IMR-90 (cell line): ENCODE results near the gene CAMK2D. TPM values are rescaled to one million over a fixed set of nuclear protein-coding genes. Genes with fewer than 3 reads are reported as not detected.

Experiments used
- ATAC-seq: fragments of 200-7000 bp; cut with Tn5 transposase; 2 replicates; pipeline ENCODE4 v1.9.1; 2020; ENCODE audit warnings: low read depth, mild to moderate bottlenecking, moderate library complexity
- BruUV-seq: library from RNA; stranded (reverse); fragments of 400-500 nt; replicated peaks from 2 replicates; lab custom pipeline; 2021; lab: Mats Ljungman, UMichigan
- CTCF ChIA-PET: fragments of 300-600 bp; formaldehyde crosslinking; extraction: SDS; loops from one replicate; lab custom pipeline; 2021; ENCODE audit warnings: antibody characterized with exemption; lab: Yijun Ruan, JAX
- POLR2A ChIA-PET: fragments of 300-600 bp; sonication (Branson Sonifier 250); formaldehyde crosslinking; loops from one replicate; lab custom pipeline; 2022; ENCODE audit warnings: antibody characterized with exemption; ENCODE audit not compliant: unreplicated experiment; lab: Charles Lee
- DNase-seq: peaks from one replicate; pipeline ENCODE4 v3.0.0; 2013
- H2AFZ ChIP-seq: replicated peaks from 2 replicates; pipeline ENCODE3; 2013; ENCODE audit warnings: low read length, mild to moderate bottlenecking; ENCODE audit not compliant: poor library complexity
- H2AK5ac ChIP-seq: 2 replicates; pipeline ENCODE4 v1.6.1; 2013; ENCODE audit warnings: low read depth, low read length, inconsistent platforms
- H2AK9ac ChIP-seq: replicated peaks from 2 replicates; pipeline ENCODE3; 2013; ENCODE audit warnings: mild to moderate bottlenecking, low read depth, low read length, moderate library complexity; ENCODE audit not compliant: poor library complexity
- H2BK120ac ChIP-seq: 2 replicates; pipeline ENCODE4 v1.6.1; 2013; ENCODE audit warnings: low read depth, low read length, inconsistent platforms
- H2BK15ac ChIP-seq: 3 replicates; pipeline ENCODE4 v1.6.1; 2013; ENCODE audit warnings: low read depth, low read length, inconsistent platforms
- H2BK20ac ChIP-seq: 2 replicates; pipeline ENCODE4 v1.6.1; 2013; ENCODE audit warnings: low read depth, mild to moderate bottlenecking, inconsistent platforms, low read length, moderate library complexity
- H2BK5ac ChIP-seq: 2 replicates; pipeline ENCODE4 v1.6.1; 2013; ENCODE audit warnings: mild to moderate bottlenecking, low read depth, low read length, inconsistent platforms; ENCODE audit not compliant: poor library complexity, severe bottlenecking
- H3K14ac ChIP-seq: replicated peaks from 2 replicates; pipeline ENCODE4 v1.6.1; 2013; ENCODE audit warnings: low read depth, low read length, inconsistent platforms
- H3K18ac ChIP-seq: 2 replicates; pipeline ENCODE4 v1.6.1; 2013; ENCODE audit warnings: low read depth, low read length, control low read depth
- H3K23ac ChIP-seq: 2 replicates; pipeline ENCODE4 v1.6.1; 2013; ENCODE audit warnings: low read depth, low read length, inconsistent platforms
- H3K27ac ChIP-seq: 2 replicates; pipeline ENCODE4 v1.5.1; 2013; ENCODE audit warnings: mild to moderate bottlenecking, control low read depth, low read length; ENCODE audit not compliant: insufficient read depth
- H3K27me3 ChIP-seq: 2 replicates; pipeline ENCODE4 v1.6.1; 2013; ENCODE audit warnings: low read length; ENCODE audit not compliant: control insufficient read depth, insufficient read depth
- H3K36me3 ChIP-seq: 2 replicates; pipeline ENCODE4 v1.6.1; 2013; ENCODE audit warnings: low read length, mixed read lengths; ENCODE audit not compliant: control insufficient read depth, insufficient read depth
- H3K4ac ChIP-seq: 2 replicates; pipeline ENCODE4 v1.6.1; 2013; ENCODE audit warnings: low read depth, low read length, inconsistent platforms
- H3K4me1 ChIP-seq: 2 replicates; pipeline ENCODE4 v1.6.1; 2013; ENCODE audit warnings: low read length, mixed read lengths; ENCODE audit not compliant: control insufficient read depth, insufficient read depth
- H3K4me2 ChIP-seq: 2 replicates; pipeline ENCODE4 v1.6.1; 2013; ENCODE audit warnings: low read depth, mild to moderate bottlenecking, control low read depth, low read length, moderate library complexity
- H3K4me3 ChIP-seq: 2 replicates; pipeline ENCODE4 v1.5.1; 2013; ENCODE audit warnings: low read depth, mild to moderate bottlenecking, control low read depth, low read length, moderate library complexity; ENCODE audit not compliant: insufficient read depth
- H3K56ac ChIP-seq: 2 replicates; pipeline ENCODE4 v1.6.1; 2013; ENCODE audit warnings: low read length, inconsistent platforms; ENCODE audit not compliant: insufficient read depth; ENCODE audit errors: extremely low read depth
- H3K79me1 ChIP-seq, 2 experiments: 2 replicates each; pipeline ENCODE4 v1.6.1; 2013; ENCODE audit warnings: low read length in 2 of 2, inconsistent platforms in 1 of 2, low read depth in 1 of 2
- H3K9ac ChIP-seq: 2 replicates; pipeline ENCODE4 v1.6.1; 2013; ENCODE audit warnings: low read depth, low read length, control low read depth
- H3K9me1 ChIP-seq: 2 replicates; pipeline ENCODE4 v1.6.1; 2013; ENCODE audit warnings: low read length, inconsistent platforms; ENCODE audit not compliant: insufficient read depth
- H3K9me3 ChIP-seq: 2 replicates; pipeline ENCODE4 v1.6.1; 2013; ENCODE audit warnings: low read length; ENCODE audit not compliant: control insufficient read depth, insufficient read depth
- H4K20me1 ChIP-seq: 2 replicates; pipeline ENCODE4 v1.6.1; 2013; ENCODE audit warnings: low read length, inconsistent platforms; ENCODE audit not compliant: insufficient read depth
- H4K5ac ChIP-seq: 2 replicates; pipeline ENCODE4 v1.6.1; 2013; ENCODE audit warnings: mild to moderate bottlenecking, low read depth, low read length, control low read depth
- H4K8ac ChIP-seq, 2 experiments: 2 replicates each; pipeline ENCODE4 v1.6.1; 2013; ENCODE audit warnings: low read depth in 2 of 2, low read length in 2 of 2, control low read depth in 1 of 2, inconsistent platforms in 1 of 2
- H4K91ac ChIP-seq: 2 replicates; pipeline ENCODE4 v1.6.1; 2013; ENCODE audit warnings: low read depth, low read length, inconsistent platforms; ENCODE audit not compliant: insufficient read depth
- BHLHE40 ChIP-seq: fragments of 150-350 bp; IDR thresholded peaks from 2 replicates; pipeline ENCODE4 v1.6.1; 2016; ENCODE audit warnings: mild to moderate bottlenecking, low read depth, low read length
- CEBPB ChIP-seq: IDR thresholded peaks from 2 replicates; pipeline ENCODE4 v1.6.1; 2012; ENCODE audit warnings: low read depth, low read length, improper control_type of control experiment
- CHD1 ChIP-seq: IDR thresholded peaks from 2 replicates; pipeline ENCODE4 v1.6.1; 2012; ENCODE audit warnings: low read depth, low read length, improper control_type of control experiment
- FOS ChIP-seq: fragments of 150-350 bp; IDR thresholded peaks from 2 replicates; pipeline ENCODE4 v1.6.1; 2016; ENCODE audit warnings: low read depth, low read length
- NFE2L2 ChIP-seq: fragments of 150-350 bp; IDR thresholded peaks from 2 replicates; pipeline ENCODE4 v1.6.1; 2016; ENCODE audit warnings: low read depth, mild to moderate bottlenecking, low read length
- POLR2A ChIP-seq: IDR thresholded peaks from 2 replicates; pipeline ENCODE4 v1.6.1; 2012; ENCODE audit warnings: mild to moderate bottlenecking, low read depth, low read length
- RAD21 ChIP-seq: IDR thresholded peaks from 2 replicates; pipeline ENCODE4 v1.6.1; 2012; ENCODE audit warnings: low read length, improper control_type of control experiment
- RCOR1 ChIP-seq: IDR thresholded peaks from 2 replicates; pipeline ENCODE4 v1.6.1; 2012; ENCODE audit warnings: mild to moderate bottlenecking, low read length, improper control_type of control experiment; ENCODE audit not compliant: insufficient replicate concordance
- WGBS, 2 experiments: methylation state at CpG; one replicate each; pipeline versions ENCODE4 v1.1.5 to v1.1.7; 2013; ENCODE audit warnings: missing lambda C conversion rate in 2 of 2; ENCODE audit not compliant: insufficient read length in 1 of 2; ENCODE audit errors: extremely low coverage in 2 of 2; 5-methylcytosine and 5-hydroxymethylcytosine counted together
- dilution Hi-C: fragments of 300-500 bp; cut with HindIII; formaldehyde crosslinking; loops from one replicate; pipeline ENCODE4 v1.14.3; 2018; ENCODE audit warnings: low sequenced_read_pairs; ENCODE audit not compliant: unreplicated experiment
- in situ Hi-C: fragments of 300-500 bp; cut with MboI; formaldehyde crosslinking; loops from 3 replicates; pipeline ENCODE4 v1.14.3; 2019; ENCODE audit warnings: low sequenced_read_pairs, inconsistent platforms, mixed read lengths
- intact Hi-C: fragments of 100-400 bp; cut with micrococcal nuclease; formaldehyde crosslinking; loops from 2 replicates; pipeline ENCODE4 v1.10.0; 2022
- polyA plus RNA-seq, 3 experiments: library from polyadenylated mRNA; depleted of rRNA; stranded (reverse); fragments of >200 nt; gene quantifications; 2 replicates each; pipeline ENCODE4 v1.2.3, GENCODE V29; 2012; ENCODE audit warnings: low replicate concordance in 1 of 3
- total RNA-seq: library from RNA; depleted of rRNA; stranded (reverse); fragments of >200 nt; gene quantifications from 2 replicates; pipeline ENCODE4 v1.2.3, GENCODE V29; 2012
- TF ChIP-seq, protein P1 (sequence below): fragments of 150-350 bp; IDR thresholded peaks from 2 replicates; pipeline ENCODE4 v1.6.1; 2017; ENCODE audit warnings: mild to moderate bottlenecking, antibody characterized with exemption, low read length, low read depth
- TF ChIP-seq, protein P2 (sequence below): conservative IDR thresholded peaks from 2 replicates; pipeline ENCODE4 v1.5.1; 2012; ENCODE audit warnings: mild to moderate bottlenecking, low read depth, low read length, improper control_type of control experiment

CAMK2D gene
- total and polyA plus RNA-seq, 2 of the 4 experiments (the other 2 are of a cell fraction): 44.6 to 156 TPM

DNA sequence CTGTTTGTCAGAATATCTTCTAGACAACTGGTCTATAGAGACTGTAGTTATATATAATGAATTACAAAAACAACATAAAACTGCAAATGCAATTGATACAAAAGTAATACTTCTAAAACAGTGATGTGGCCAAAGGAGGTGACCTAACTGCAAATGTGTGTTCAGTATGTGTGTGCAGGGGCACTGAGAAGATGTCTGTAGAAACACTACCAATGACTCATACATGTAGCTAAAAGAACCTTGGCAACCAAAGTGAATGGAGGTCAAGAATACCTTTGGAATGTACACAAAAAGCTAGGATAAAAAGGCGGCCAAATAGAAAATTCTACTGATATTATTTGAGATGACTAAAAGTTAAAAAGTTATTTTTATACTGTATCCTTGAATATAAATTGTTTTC, 261.8 kb downstream of the CAMK2D start:
- DNase-seq: peak; percentile 94
- no peak overlapping the region for H4K8ac ChIP-seq
- H2BK120ac ChIP-seq: no peak overlapping the region
- no peaks in the 10 kb centered on the region for H3K27me3 ChIP-seq
- no TSS peak for BruUV-seq
- H3K9me3 ChIP-seq: no peaks in the 10 kb centered on the region
- intact Hi-C loops: no loop called here
- H3K36me3 ChIP-seq: peaks cover 11% of the 10 kb centered on the region
- no peak overlapping the region for H2BK20ac ChIP-seq
- ChIA-PET POLR2A (no interaction called here), CTCF (interaction anchor here (0.5 kb wide), 1 partner anchor 188 kb away, joined by 9 read pairs; no protein-coding TSS in a partner anchor)
- peak; percentile 87 for ATAC-seq
- H2BK5ac ChIP-seq: no peak overlapping the region
- no peak overlapping the region for H3K23ac ChIP-seq
- no peak overlapping the region for H2AK5ac ChIP-seq
- no peak overlapping the region for H3K4ac ChIP-seq
- no peak overlapping the region for H3K4me3 ChIP-seq
- no peaks in the 10 kb centered on the region for H4K20me1 ChIP-seq
- H2BK15ac ChIP-seq: no peak overlapping the region
- H4K5ac ChIP-seq: no peak overlapping the region
- no peak overlapping the region for H2AFZ ChIP-seq
- in situ Hi-C loops: no loop called here
- H2AK9ac ChIP-seq: no peak overlapping the region
- peaks cover 6% of the 10 kb centered on the region; the same call in 1 of the 2 replicates for H3K9me1 ChIP-seq
- no CpG with 5 or more reads among the region's 1 CpG for WGBS, 2 experiments
- H3K4me1 ChIP-seq: no peaks in the 10 kb centered on the region; the same call in 1 of the 2 replicates
- no peak overlapping the region for H3K4me2 ChIP-seq
- H3K18ac ChIP-seq: no peak overlapping the region
- H4K91ac ChIP-seq: no peak overlapping the region
- H3K27ac ChIP-seq: no peak overlapping the region
- H3K79me1 ChIP-seq: peaks cover 0 to 8% of the 10 kb centered on the region in 2 experiments; a peak in 3 of 4 replicates
- TF ChIP-seq, protein P1, sequence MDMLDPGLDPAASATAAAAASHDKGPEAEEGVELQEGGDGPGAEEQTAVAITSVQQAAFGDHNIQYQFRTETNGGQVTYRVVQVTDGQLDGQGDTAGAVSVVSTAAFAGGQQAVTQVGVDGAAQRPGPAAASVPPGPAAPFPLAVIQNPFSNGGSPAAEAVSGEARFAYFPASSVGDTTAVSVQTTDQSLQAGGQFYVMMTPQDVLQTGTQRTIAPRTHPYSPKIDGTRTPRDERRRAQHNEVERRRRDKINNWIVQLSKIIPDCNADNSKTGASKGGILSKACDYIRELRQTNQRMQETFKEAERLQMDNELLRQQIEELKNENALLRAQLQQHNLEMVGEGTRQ: no peak
- TF ChIP-seq NFE2L2 (no peak), FOS (peak; percentile 86), CHD1 (no peak), BHLHE40 (0 out of 2 replicates have a peak, but pooled peaks have one; percentile 10), RAD21 (peak; percentile 4; the same call in 1 of the 2 replicates), RCOR1 (no peak), POLR2A (no peak), CEBPB (peak; percentile 51; the same call in 1 of the 2 replicates)
- TF ChIP-seq, protein P2, sequence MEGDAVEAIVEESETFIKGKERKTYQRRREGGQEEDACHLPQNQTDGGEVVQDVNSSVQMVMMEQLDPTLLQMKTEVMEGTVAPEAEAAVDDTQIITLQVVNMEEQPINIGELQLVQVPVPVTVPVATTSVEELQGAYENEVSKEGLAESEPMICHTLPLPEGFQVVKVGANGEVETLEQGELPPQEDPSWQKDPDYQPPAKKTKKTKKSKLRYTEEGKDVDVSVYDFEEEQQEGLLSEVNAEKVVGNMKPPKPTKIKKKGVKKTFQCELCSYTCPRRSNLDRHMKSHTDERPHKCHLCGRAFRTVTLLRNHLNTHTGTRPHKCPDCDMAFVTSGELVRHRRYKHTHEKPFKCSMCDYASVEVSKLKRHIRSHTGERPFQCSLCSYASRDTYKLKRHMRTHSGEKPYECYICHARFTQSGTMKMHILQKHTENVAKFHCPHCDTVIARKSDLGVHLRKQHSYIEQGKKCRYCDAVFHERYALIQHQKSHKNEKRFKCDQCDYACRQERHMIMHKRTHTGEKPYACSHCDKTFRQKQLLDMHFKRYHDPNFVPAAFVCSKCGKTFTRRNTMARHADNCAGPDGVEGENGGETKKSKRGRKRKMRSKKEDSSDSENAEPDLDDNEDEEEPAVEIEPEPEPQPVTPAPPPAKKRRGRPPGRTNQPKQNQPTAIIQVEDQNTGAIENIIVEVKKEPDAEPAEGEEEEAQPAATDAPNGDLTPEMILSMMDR: no peak
- dilution Hi-C loops: no loop called here
- no peak overlapping the region for H3K56ac ChIP-seq
- no peak overlapping the region for H3K14ac ChIP-seq
- no peak overlapping the region for H3K9ac ChIP-seq
